Activated CD4-positive, CD25-positive, alpha-beta regulatory T cell (primary cell): ENCODE data around the gene NUP153.
"Not testable (repeated sequence)": the region's sequence is repeated elsewhere in the genome, so short reads cannot be mapped to it uniquely, and the experiment has no call there.

Source experiments
- DNase-seq, 4 experiments: peaks; one replicate each; lab custom pipeline; 2025; lab: John Stamatoyannopoulos, UW

NUP153 gene

GRCh38 chr6:17601386-17601703 is 105.4 kb downstream of the NUP153 start:
- DNase-seq = no peak

GRCh38 chr6:17600527-17601385 is 106.0 kb downstream of the NUP153 start:
- DNase-seq = peak; percentile 15 to 45 (median 22)

- peak; percentile 82 to 92 (median 88) for DNase-seq
Measured at GRCh38 chr6:17599877-17600526, 106.7 kb downstream of the NUP153 start, which contains the start of gene FAM8A1. Gene FAM8A1 (plus strand): TSS chr6:17600302. CDS start chr6:17600410, 108 bp downstream.

- DNase-seq = no peak
Measured at GRCh38 chr6:17596085-17596484, 110.6 kb downstream of the NUP153 start.

GRCh38 chr6:17593246-17593645 is 113.5 kb downstream of the NUP153 start:
- DNase-seq = no peak

GRCh38 chr6:17591287-17591686 is 115.4 kb downstream of the NUP153 start:
- no peak for DNase-seq

- no peak for DNase-seq
Measured at GRCh38 chr6:17589406-17590096, 117.2 kb downstream of the NUP153 start.

GRCh38 chr6:17588011-17588410 is 118.7 kb downstream of the NUP153 start:
- no peak for DNase-seq

GRCh38 chr6:17586623-17587022 is 120.1 kb downstream of the NUP153 start:
- not testable (repeated sequence) for DNase-seq

GRCh38 chr6:17585766-17586490 is 120.8 kb downstream of the NUP153 start:
- DNase-seq = no peak

- DNase-seq = no peak
Measured at GRCh38 chr6:17584241-17584803, 122.4 kb downstream of the NUP153 start.

GRCh38 chr6:17583811-17584210 is 122.9 kb downstream of the NUP153 start:
- DNase-seq = no peak

- DNase-seq = not testable (repeated sequence)
Measured at GRCh38 chr6:17581282-17581681, 125.4 kb downstream of the NUP153 start.

GRCh38 chr6:17580518-17581048 is 126.1 kb downstream of the NUP153 start:
- no peak for DNase-seq

GRCh38 chr6:17577059-17577458 is 129.7 kb downstream of the NUP153 start:
- DNase-seq = no peak

GRCh38 chr6:17574866-17575560 is 131.7 kb downstream of the NUP153 start:
- no peak for DNase-seq

GRCh38 chr6:17565399-17565798 is 141.3 kb downstream of the NUP153 start:
- DNase-seq = no peak
